C4-2B (cell line): Measurements from ENCODE around the gene ACOXL.

Source experiments
- CTCF ChIP-seq: fragments of 450-650 bp; conservative IDR thresholded peaks from 2 replicates; pipeline ENCODE4 v1.5.1; 2017; ENCODE audit warnings: mild to moderate bottlenecking
- ZFX ChIP-seq: fragments of 450-650 bp; IDR thresholded peaks from 2 replicates; pipeline ENCODE4 v1.6.1; 2017

- no peak for TF ChIP-seq CTCF
- no peak for TF ChIP-seq ZFX
These were observed 4.5 kb upstream of the ACOXL start for GRCh38 chr2:110727923-110728322.
